ENCODE measurements around the gene FILIP1L. TPM values are rescaled to one million over a fixed set of nuclear protein-coding genes. Genes with fewer than 3 reads are reported as not detected.

Gene FILIP1L
- total RNA-seq, 2 experiments from 2014 or later, result not detected

GRCh38 chr3:99961756-99962515, 152.4 kb downstream of the FILIP1L start:
- Histone ChIP-seq H3K27ac (ENCODE audit: low read depth, low read length, poor library complexity, severe bottlenecking) (no peak overlapping the region), H3K9me3 (ENCODE audit: low read length) (no peaks in the 10 kb centered on the region), H3K4me1 (ENCODE audit: insufficient read depth, low read length, poor library complexity, severe bottlenecking) (no peaks in the 10 kb centered on the region), H3K36me3 (ENCODE audit: insufficient read depth, low read length) (no peaks in the 10 kb centered on the region), H3K9me2 (ENCODE audit: insufficient read depth, low read length) (no peaks in the 10 kb centered on the region), H4K20me1 (ENCODE audit: insufficient read depth, low read length) (no peaks in the 10 kb centered on the region), H3K4me2 (ENCODE audit: low read length) (no peak overlapping the region), H3K4me3 (ENCODE audit: low read depth, low read length, poor library complexity, severe bottlenecking) (no peak overlapping the region), H3K79me2 (ENCODE audit: insufficient read depth, low read depth, low read length) (no peaks in the 10 kb centered on the region), H2AFZ (ENCODE audit: low read length) (no peak overlapping the region)
- ChIA-PET POLR2A (no interaction called here), CTCF (ENCODE audit: unreplicated experiment) (no interaction called here)
- intact Hi-C loops (cut with micrococcal nuclease; ENCODE audit: unreplicated experiment), result no loop called here
- no peak for DNase-seq (ENCODE audit: low spot score)
- BruUV-seq (replicated peaks), result no TSS peak
- TF ChIP-seq CTCF (conservative IDR thresholded peaks at IDR 0.05; ENCODE audit: low read length) (no peak), EZH2phosphoT487 (IDR thresholded peaks at IDR 0.05; ENCODE audit: borderline replicate concordance, low read depth, low read length) (no peak)

GRCh38 chr3:99960941-99961340, 153.4 kb downstream of the FILIP1L start:
- no peak overlapping the region for H3K4me3 ChIP-seq (ENCODE audit: low read depth, low read length, poor library complexity, severe bottlenecking)
- no peaks in the 10 kb centered on the region for H3K9me2 ChIP-seq (ENCODE audit: insufficient read depth, low read length)
- intact Hi-C loops (cut with micrococcal nuclease; ENCODE audit: unreplicated experiment), result no loop called here
- no peaks in the 10 kb centered on the region for H3K4me1 ChIP-seq (ENCODE audit: insufficient read depth, low read length, poor library complexity, severe bottlenecking)
- H4K20me1 ChIP-seq (ENCODE audit: insufficient read depth, low read length), result no peaks in the 10 kb centered on the region
- no peaks in the 10 kb centered on the region for H3K36me3 ChIP-seq (ENCODE audit: insufficient read depth, low read length)
- no peak for TF ChIP-seq CTCF (conservative IDR thresholded peaks at IDR 0.05; ENCODE audit: low read length)
- no peak for TF ChIP-seq EZH2phosphoT487 (IDR thresholded peaks at IDR 0.05; ENCODE audit: borderline replicate concordance, low read depth, low read length)
- ChIA-PET POLR2A (no interaction called here), CTCF (ENCODE audit: unreplicated experiment) (no interaction called here)
- no TSS peak for BruUV-seq (replicated peaks)
- no peaks in the 10 kb centered on the region for H3K79me2 ChIP-seq (ENCODE audit: insufficient read depth, low read depth, low read length)
- no peak for DNase-seq (ENCODE audit: low spot score)
- no peaks in the 10 kb centered on the region for H3K9me3 ChIP-seq (ENCODE audit: low read length)
- H3K4me2 ChIP-seq (ENCODE audit: low read length), result no peak overlapping the region
- no peak overlapping the region for H2AFZ ChIP-seq (ENCODE audit: low read length)
- no peak overlapping the region for H3K27ac ChIP-seq (ENCODE audit: low read depth, low read length, poor library complexity, severe bottlenecking)

GRCh38 chr3:99960123-99960878, 154.0 kb downstream of the FILIP1L start:
- Histone ChIP-seq H3K4me3 (ENCODE audit: low read depth, low read length, poor library complexity, severe bottlenecking) (no peak overlapping the region), H3K27ac (ENCODE audit: low read depth, low read length, poor library complexity, severe bottlenecking) (no peak overlapping the region), H3K4me1 (ENCODE audit: insufficient read depth, low read length, poor library complexity, severe bottlenecking) (no peaks in the 10 kb centered on the region), H3K36me3 (ENCODE audit: insufficient read depth, low read length) (no peaks in the 10 kb centered on the region), H3K9me3 (ENCODE audit: low read length) (no peaks in the 10 kb centered on the region), H2AFZ (ENCODE audit: low read length) (no peak overlapping the region), H3K9me2 (ENCODE audit: insufficient read depth, low read length) (no peaks in the 10 kb centered on the region), H4K20me1 (ENCODE audit: insufficient read depth, low read length) (no peaks in the 10 kb centered on the region), H3K4me2 (ENCODE audit: low read length) (no peak overlapping the region), H3K79me2 (ENCODE audit: insufficient read depth, low read depth, low read length) (no peaks in the 10 kb centered on the region)
- TF ChIP-seq CTCF (conservative IDR thresholded peaks at IDR 0.05; ENCODE audit: low read length), result no peak
- no peak for TF ChIP-seq EZH2phosphoT487 (IDR thresholded peaks at IDR 0.05; ENCODE audit: borderline replicate concordance, low read depth, low read length)
- ChIA-PET CTCF (ENCODE audit: unreplicated experiment) (no interaction called here), POLR2A (no interaction called here)
- BruUV-seq (replicated peaks), result no TSS peak
- intact Hi-C loops (cut with micrococcal nuclease; ENCODE audit: unreplicated experiment), result no loop called here
- DNase-seq (ENCODE audit: low spot score), result no peak
